PC-9 (cell line): ENCODE results near the gene AGBL4. TPM values are rescaled to one million over a fixed set of nuclear protein-coding genes. Genes with fewer than 3 reads are reported as not detected.

ENCODE experiments used
- BruUV-seq: library from RNA; stranded (reverse); fragments of 400-500 nt; replicated peaks from 2 replicates; lab custom pipeline; 2021; lab: Mats Ljungman, UMichigan
- CTCF ChIA-PET: fragments of 300-600 bp; sonication (Branson Sonifier 250); formaldehyde crosslinking; loops from one replicate; lab custom pipeline; 2022; ENCODE audit warnings: antibody characterized with exemption; lab: Charles Lee
- POLR2A ChIA-PET: fragments of 300-600 bp; sonication (Branson Sonifier 250); formaldehyde crosslinking; loops from one replicate; lab custom pipeline; 2022; ENCODE audit warnings: antibody characterized with exemption; ENCODE audit not compliant: unreplicated experiment; lab: Charles Lee
- DNase-seq, 2 experiments: peaks; one replicate each; pipeline versions ENCODE4 v3.0.0 to v3.0.0-alpha.2; 2015 to 2022; ENCODE audit warnings: mixed read lengths in 1 of 2
- H2AFZ ChIP-seq: fragments of 200-600 bp; sonication (generic); 2 replicates; pipeline ENCODE4 v1.8.1; 2017; ENCODE audit warnings: antibody characterized with exemption
- H3F3A ChIP-seq: fragments of 200-600 bp; sonication (generic); 2 replicates; pipeline ENCODE4 v1.8.1; 2017; ENCODE audit warnings: antibody characterized with exemption, mild to moderate bottlenecking, low read depth; ENCODE audit not compliant: insufficient read depth
- H3K27ac ChIP-seq: fragments of 200-600 bp; sonication (generic); 2 replicates; pipeline ENCODE4 v1.6.1; 2016; ENCODE audit warnings: mixed run types
- H3K27me3 ChIP-seq: fragments of 200-600 bp; sonication (generic); 2 replicates; pipeline ENCODE4 v1.6.1; 2016; ENCODE audit warnings: low read depth, mixed run types; ENCODE audit not compliant: insufficient read depth
- H3K36me3 ChIP-seq: fragments of 200-600 bp; sonication (generic); 2 replicates; pipeline ENCODE4 v1.6.1; 2016; ENCODE audit warnings: low read depth, mixed run types
- H3K4me1 ChIP-seq: fragments of 200-600 bp; sonication (generic); replicated peaks from 2 replicates; pipeline ENCODE4 v1.6.1; 2016; ENCODE audit warnings: mixed run types; ENCODE audit not compliant: insufficient read depth
- H3K4me2 ChIP-seq: fragments of 200-600 bp; sonication (generic); 2 replicates; pipeline ENCODE4 v1.6.1; 2017; ENCODE audit warnings: mixed run types
- H3K4me3 ChIP-seq: fragments of 200-600 bp; sonication (generic); 2 replicates; pipeline ENCODE4 v1.6.1; 2016; ENCODE audit warnings: mixed run types
- H3K79me2 ChIP-seq: fragments of 200-600 bp; sonication (generic); 2 replicates; pipeline ENCODE4 v1.6.1; 2017; ENCODE audit warnings: low read depth, mixed run types
- H3K9me2 ChIP-seq: fragments of 200-600 bp; sonication (generic); 2 replicates; pipeline ENCODE4 v1.8.1; 2017; ENCODE audit warnings: mild to moderate bottlenecking; ENCODE audit not compliant: insufficient read depth
- H3K9me3 ChIP-seq: fragments of 200-600 bp; sonication (generic); 2 replicates; pipeline ENCODE4 v1.8.1; 2016; ENCODE audit warnings: low read depth; ENCODE audit not compliant: insufficient read depth
- H4K20me1 ChIP-seq: fragments of 200-600 bp; sonication (generic); 2 replicates; pipeline ENCODE4 v1.8.1; 2017; ENCODE audit not compliant: insufficient read depth
- CTCF ChIP-seq: fragments of 200-600 bp; sonication (generic); conservative IDR thresholded peaks from 2 replicates; pipeline ENCODE4 v1.6.1; 2017; ENCODE audit warnings: mixed run types, antibody characterized with exemption, mild to moderate bottlenecking, moderate library complexity
- EZH2 ChIP-seq: fragments of 200-600 bp; sonication (generic); IDR thresholded peaks from 2 replicates; pipeline ENCODE4 v1.8.0; 2017; ENCODE audit warnings: antibody characterized with exemption, low read depth
- intact Hi-C: fragments of 100-400 bp; cut with micrococcal nuclease; formaldehyde crosslinking; loops from one replicate; pipeline ENCODE4 v1.10.0; 2022; ENCODE audit not compliant: unreplicated experiment
- total RNA-seq: library from RNA; stranded (reverse); gene quantifications from 2 replicates; pipeline ENCODE4 v1.2.3, GENCODE V29; 2021

The AGBL4 gene
- total RNA-seq, 1 experiment from 2014 or later = not detected

- H3K4me2 ChIP-seq = no peak overlapping the region
- BruUV-seq = no TSS peak
- H3K4me1 ChIP-seq = no peaks in the 10 kb centered on the region
- no peaks in the 10 kb centered on the region for H3K9me2 ChIP-seq
- no peaks in the 10 kb centered on the region for H3K36me3 ChIP-seq
- TF ChIP-seq EZH2 = no peak
- no peak for TF ChIP-seq CTCF
- POLR2A ChIA-PET = no interaction called here
- DNase-seq = no peak
- no peaks in the 10 kb centered on the region for H3K9me3 ChIP-seq
- H2AFZ ChIP-seq = no peak overlapping the region
- intact Hi-C loops = no loop called here
- no peaks in the 10 kb centered on the region for H3F3A ChIP-seq
- no peaks in the 10 kb centered on the region for H3K79me2 ChIP-seq
- CTCF ChIA-PET = no interaction called here
- no peak overlapping the region for H3K4me3 ChIP-seq
- H3K27me3 ChIP-seq = peaks cover 14% of the 10 kb centered on the region; the same call in 1 of the 2 replicates
- no peaks in the 10 kb centered on the region for H4K20me1 ChIP-seq
- no peak overlapping the region for H3K27ac ChIP-seq
Observed at GRCh38 chr1:49597436-49597835, 426.3 kb downstream of the AGBL4 start.

GRCh38 chr1:49576327-49576901, 447.3 kb downstream of the AGBL4 start:
- Histone ChIP-seq H3K9me3 (no peaks in the 10 kb centered on the region), H3F3A (no peaks in the 10 kb centered on the region), H3K4me1 (no peaks in the 10 kb centered on the region), H3K4me2 (no peak overlapping the region), H3K4me3 (no peak overlapping the region), H3K79me2 (no peaks in the 10 kb centered on the region), H2AFZ (no peak overlapping the region), H3K9me2 (no peaks in the 10 kb centered on the region), H3K27me3 (no peaks in the 10 kb centered on the region), H4K20me1 (no peaks in the 10 kb centered on the region), H3K27ac (no peak overlapping the region), H3K36me3 (no peaks in the 10 kb centered on the region)
- TF ChIP-seq EZH2 = no peak
- intact Hi-C loops = no loop called here
- DNase-seq = no peak
- CTCF ChIA-PET = no interaction called here
- POLR2A ChIA-PET = no interaction called here
- BruUV-seq = no TSS peak

GRCh38 chr1:49556676-49557234, 467.0 kb downstream of the AGBL4 start:
- no peaks in the 10 kb centered on the region for H3K9me2 ChIP-seq
- H3K27me3 ChIP-seq = no peaks in the 10 kb centered on the region
- no peaks in the 10 kb centered on the region for H3K36me3 ChIP-seq
- DNase-seq = no peak
- H3K79me2 ChIP-seq = no peaks in the 10 kb centered on the region
- no peak overlapping the region for H2AFZ ChIP-seq
- no TSS peak for BruUV-seq
- TF ChIP-seq EZH2 (no peak), CTCF (no peak)
- H3K4me1 ChIP-seq = no peaks in the 10 kb centered on the region
- H3K27ac ChIP-seq = no peak overlapping the region
- H3K4me3 ChIP-seq = no peak overlapping the region
- ChIA-PET CTCF (no interaction called here), POLR2A (no interaction called here)
- H3K9me3 ChIP-seq = no peaks in the 10 kb centered on the region
- intact Hi-C loops = no loop called here
- no peaks in the 10 kb centered on the region for H3F3A ChIP-seq
- no peak overlapping the region for H3K4me2 ChIP-seq
- H4K20me1 ChIP-seq = no peaks in the 10 kb centered on the region
